Raji (cell line): ENCODE measurements around the gene GNAI2.
A peak's percentile ranks its signal among the peaks of the same experiment; 100 is the strongest.

Experiments
- POLR2A ChIP-seq: IDR thresholded peaks from 2 replicates; pipeline ENCODE4 v1.6.1; 2011; ENCODE audit warnings: low read depth, low read length, control low read depth; ENCODE audit not compliant: insufficient read depth

GNAI2 gene

GRCh38 chr3:50292159-50293078, 56.4 kb downstream of the GNAI2 start, which contains the start of gene IFRD2:
Gene IFRD2, minus strand, starts transcription at chr3:50292429. Its CDS starts 155 bp downstream, at chr3:50292274.
- peak; percentile 88 for TF ChIP-seq POLR2A

- TF ChIP-seq POLR2A: no peak
These were observed 57.2 kb downstream of the GNAI2 start for GRCh38 chr3:50293079-50293801.

- no peak for TF ChIP-seq POLR2A
These were observed 58.1 kb downstream of the GNAI2 start for GRCh38 chr3:50294089-50294488.

- no peak for TF ChIP-seq POLR2A
These were observed 58.7 kb downstream of the GNAI2 start for GRCh38 chr3:50294492-50295403.

GRCh38 chr3:50295553-50296431, 59.8 kb downstream of the GNAI2 start:
- no peak for TF ChIP-seq POLR2A

GRCh38 chr3:50296721-50297383, 60.8 kb downstream of the GNAI2 start:
- TF ChIP-seq POLR2A: no peak

- TF ChIP-seq POLR2A: no peak
These were observed 61.4 kb downstream of the GNAI2 start for GRCh38 chr3:50297384-50297775.

GRCh38 chr3:50297896-50298725, 62.1 kb downstream of the GNAI2 start:
- TF ChIP-seq POLR2A: no peak

- peak; percentile 98 for TF ChIP-seq POLR2A
These were observed 63.0 kb downstream of the GNAI2 start, which contains the start of the genes HYAL3 and NAA80 for GRCh38 chr3:50298836-50299637. Gene HYAL3, minus strand, starts transcription at chr3:50299405. Its CDS starts 3,803 bp downstream, at chr3:50295602. Gene NAA80, minus strand, starts transcription at chr3:50299405. Its CDS starts 1,942 bp downstream, at chr3:50297463.

GRCh38 chr3:50299638-50299928, 63.6 kb downstream of the GNAI2 start:
- no peak for TF ChIP-seq POLR2A

- TF ChIP-seq POLR2A: no peak
These were observed 64.1 kb downstream of the GNAI2 start for GRCh38 chr3:50299929-50300680.

- no peak for TF ChIP-seq POLR2A
These were observed 64.8 kb downstream of the GNAI2 start for GRCh38 chr3:50300681-50301254.
